A549 (cell line): ENCODE measurements around the gene CACNA1C.

ENCODE experiments used
- CEBPB ChIP-seq, 2 experiments: fragments of >200 bp in 1 of 2; sonication (Bioruptor Twin) in 1 of 2; formaldehyde crosslinking in 1 of 2; IDR thresholded peaks; 2 replicates each; pipeline ENCODE4 v1.6.1; 2012 to 2016
- CTCF ChIP-seq: fragments of >200 bp; sonication (Bioruptor Twin); formaldehyde crosslinking; IDR thresholded peaks from 3 replicates; pipeline ENCODE4 v1.5.1; 2016
- ESRRA ChIP-seq: fragments of 150-350 bp; IDR thresholded peaks from 2 replicates; pipeline ENCODE4 v1.6.1; 2014; ENCODE audit warnings: mild to moderate bottlenecking, low read length, borderline replicate concordance
- JUN ChIP-seq, 2 experiments: fragments of >200 bp; sonication (Bioruptor Twin); formaldehyde crosslinking; IDR thresholded peaks; 2 replicates in 1 of 2; 3 replicates in 1 of 2; pipeline ENCODE4 v1.6.1; 2016 to 2017
- POLR2A ChIP-seq: IDR thresholded peaks from 2 replicates; pipeline ENCODE4 v1.6.1; 2012; ENCODE audit warnings: mild to moderate bottlenecking, low read length
- RARB ChIP-seq: fragments of 250-450 bp; sonication (Bioruptor Pico); IDR thresholded peaks from 2 replicates; pipeline ENCODE4 v1.8.0; 2021; ENCODE audit warnings: mild to moderate bottlenecking, moderate library complexity
- RCOR1 ChIP-seq: fragments of 150-350 bp; IDR thresholded peaks from 2 replicates; pipeline ENCODE4 v1.6.1; 2014; ENCODE audit warnings: antibody characterized with exemption, low read length, low read depth
- RNF2 ChIP-seq: fragments of 200-600 bp; sonication (generic); IDR thresholded peaks from 2 replicates; pipeline ENCODE4 v1.6.1; 2016; ENCODE audit warnings: low read depth, mild to moderate bottlenecking, antibody characterized with exemption, moderate library complexity, borderline replicate concordance
- USF2 ChIP-seq: fragments of 450-650 bp; IDR thresholded peaks from 2 replicates; pipeline ENCODE4 v1.6.1; 2014; ENCODE audit warnings: antibody characterized with exemption

GRCh38 chr12:2523317-2523716, 470.5 kb downstream of the CACNA1C start:
- no peak for TF ChIP-seq RCOR1
- no peak for TF ChIP-seq CTCF
- TF ChIP-seq USF2 = no peak
- no peak for TF ChIP-seq ESRRA
- no peak for TF ChIP-seq JUN (IDR thresholded peaks at IDR 0.05)
- no peak for TF ChIP-seq POLR2A
- TF ChIP-seq RNF2 = no peak
- TF ChIP-seq RARB = no peak
- TF ChIP-seq CEBPB (IDR thresholded peaks at IDR 0.05) = no peak
